Upper lobe of left lung (tissue), 6 donors: ENCODE measurements around the gene OR11H7. TPM values are rescaled to one million over a fixed set of nuclear protein-coding genes. Genes with fewer than 3 reads are reported as not detected.
"Not testable (repeated sequence)": the region's sequence is repeated elsewhere in the genome, so short reads cannot be mapped to it uniquely, and the experiment has no call there.

Source experiments
- ATAC-seq, 2 donors: fragments of 200-7000 bp; cut with Tn5 transposase; one replicate each; pipeline ENCODE4 v1.9.1; 2022; ENCODE audit warnings: mild to moderate bottlenecking in 2 of 2, moderate library complexity in 2 of 2; ENCODE audit not compliant: low FRiP score in 2 of 2
- DNase-seq, 2 donors: peaks; one replicate each; pipeline ENCODE4 v3.0.0-alpha.2; 2019 to 2020
- H3K27ac ChIP-seq, 4 donors: fragments of 200-600 bp; sonication (generic); one replicate each; pipeline ENCODE4 v1.5.1; 2016 to 2019
- H3K27me3 ChIP-seq, 4 donors: fragments of 200-600 bp; sonication (generic); one replicate each; pipeline ENCODE4 v1.5.1; 2017 to 2019
- H3K36me3 ChIP-seq, 4 donors: fragments of 200-600 bp; sonication (generic); one replicate each; pipeline ENCODE4 v1.5.1; 2016 to 2019
- H3K4me1 ChIP-seq, 4 donors: fragments of 200-600 bp; sonication (generic); one replicate each; pipeline ENCODE4 v1.5.1; 2018 to 2019
- H3K4me3 ChIP-seq, 4 donors: fragments of 200-600 bp; sonication (generic); one replicate each; pipeline ENCODE4 v1.5.1; 2017 to 2019; ENCODE audit warnings: mild to moderate bottlenecking in 2 of 4, moderate library complexity in 1 of 4
- H3K9me3 ChIP-seq, 4 donors: fragments of 200-600 bp; sonication (generic); one replicate each; pipeline ENCODE4 v1.5.1; 2018 to 2019
- CTCF ChIP-seq, 6 experiments: fragments of 450-650 bp in 4 of 6; fragments of 200-600 bp in 2 of 6; sonication (generic) in 2 of 6; IDR thresholded peaks; one replicate each; pipeline ENCODE4 v1.5.1; 2016 to 2019; ENCODE audit warnings: antibody characterized with exemption in 6 of 6
- EP300 ChIP-seq, 4 donors: sonication (generic); formaldehyde crosslinking; IDR thresholded peaks; one replicate each; pipeline ENCODE4 v1.5.1; 2017; ENCODE audit warnings: antibody characterized with exemption in 4 of 4, control low read depth in 2 of 4
- POLR2A ChIP-seq, 4 donors: fragments of 450-650 bp; IDR thresholded peaks; one replicate each; pipeline ENCODE4 v1.5.1; 2016 to 2017; ENCODE audit warnings: antibody characterized with exemption in 4 of 4, mild to moderate bottlenecking in 2 of 4
- POLR2AphosphoS5 ChIP-seq, 2 donors: sonication (generic); formaldehyde crosslinking; IDR thresholded peaks; one replicate each; pipeline ENCODE4 v1.5.1; 2017; ENCODE audit warnings: antibody characterized with exemption in 2 of 2
- WGBS, 2 donors: methylation state at CpG; one replicate each; pipeline ENCODE4 v1.1.5; 2017 to 2018; 5-methylcytosine and 5-hydroxymethylcytosine counted together
- total RNA-seq, 6 donors: library from RNA; depleted of rRNA in 4 of 6; stranded (reverse); fragments of >200 nt in 4 of 6; gene quantifications; one replicate each; pipeline versions ENCODE4 v1.1.0 to v1.2.1, GENCODE V29; 2016 to 2021
- donor health status: DM: no; HTN: no; CAD: no; lungs with moderate emphysema.
- donor health status: DM: no; HTN: yes; CAD: no; lungs with severe emphysema.

OR11H7 gene
- total RNA-seq, 6 donors from 2014 or later: not detected

- no peaks in the 10 kb centered on the region for H3K9me3 ChIP-seq
- H3K27ac ChIP-seq: no peak overlapping the region
- ATAC-seq: peak; percentile 34 to 67
- no peak overlapping the region for H3K4me3 ChIP-seq
- no peaks in the 10 kb centered on the region for H3K36me3 ChIP-seq
- no peaks in the 10 kb centered on the region for H3K4me1 ChIP-seq
- no peak for TF ChIP-seq CTCF (IDR thresholded peaks at IDR 0.05)
- TF ChIP-seq EP300 (IDR thresholded peaks at IDR 0.05): no peak
- no peak for TF ChIP-seq POLR2AphosphoS5 (IDR thresholded peaks at IDR 0.05)
- no peak for TF ChIP-seq POLR2A (IDR thresholded peaks at IDR 0.05)
- WGBS, 2 donors: 73 to 87% methylated on average over 5 to 6 of the region's 6 CpGs
- H3K27me3 ChIP-seq: no peaks in the 10 kb centered on the region
- no peak for DNase-seq
These were observed 31.3 kb upstream of the OR11H7 start for GRCh38 chr14:20197459-20197858.

GRCh38 chr14:20198991-20199390 is 29.8 kb upstream of the OR11H7 start:
- H3K27me3 ChIP-seq: no peaks in the 10 kb centered on the region

GRCh38 chr14:20204721-20205120 is 24.1 kb upstream of the OR11H7 start:
- DNase-seq (no peak), ATAC-seq (no peak)
- H3K27me3 ChIP-seq: no peaks in the 10 kb centered on the region
- no peaks in the 10 kb centered on the region for H3K4me1 ChIP-seq
- 40 to 50% methylated on average over 3 of the region's 3 CpGs for WGBS, 2 donors
- H3K4me3 ChIP-seq: no peak overlapping the region
- no peaks in the 10 kb centered on the region for H3K9me3 ChIP-seq
- TF ChIP-seq EP300 (IDR thresholded peaks at IDR 0.05) (no peak), POLR2A (IDR thresholded peaks at IDR 0.05) (no peak), POLR2AphosphoS5 (IDR thresholded peaks at IDR 0.05) (no peak), CTCF (IDR thresholded peaks at IDR 0.05) (no peak)
- H3K36me3 ChIP-seq: no peaks in the 10 kb centered on the region
- H3K27ac ChIP-seq: no peak overlapping the region

More at GRCh38 chr14:20198991-20199390, 29.8 kb upstream of the OR11H7 start:
- no peak for TF ChIP-seq CTCF (IDR thresholded peaks at IDR 0.05)
- TF ChIP-seq POLR2AphosphoS5 (IDR thresholded peaks at IDR 0.05): no peak
- TF ChIP-seq EP300 (IDR thresholded peaks at IDR 0.05): no peak
- no peak for TF ChIP-seq POLR2A (IDR thresholded peaks at IDR 0.05)
- DNase-seq (no peak), ATAC-seq (no peak)
- H3K4me1 ChIP-seq: no peaks in the 10 kb centered on the region
- WGBS, 2 donors: 62 to 65% methylated on average over 5 of the region's 5 CpGs
- H3K4me3 ChIP-seq: no peak overlapping the region
- H3K36me3 ChIP-seq: no peaks in the 10 kb centered on the region
- no peaks in the 10 kb centered on the region for H3K9me3 ChIP-seq
- no peak overlapping the region for H3K27ac ChIP-seq

GRCh38 chr14:20209595-20209994 is 19.2 kb upstream of the OR11H7 start:
- no peaks in the 10 kb centered on the region for H3K36me3 ChIP-seq
- no peak overlapping the region for H3K27ac ChIP-seq
- no peaks in the 10 kb centered on the region for H3K9me3 ChIP-seq
- no peak for TF ChIP-seq CTCF (IDR thresholded peaks at IDR 0.05)
- no peak for TF ChIP-seq POLR2AphosphoS5 (IDR thresholded peaks at IDR 0.05)
- TF ChIP-seq POLR2A (IDR thresholded peaks at IDR 0.05): no peak
- TF ChIP-seq EP300 (IDR thresholded peaks at IDR 0.05): no peak
- ATAC-seq (no peak), DNase-seq (no peak)
- H3K4me1 ChIP-seq: no peaks in the 10 kb centered on the region
- no peaks in the 10 kb centered on the region for H3K27me3 ChIP-seq
- 85 to 100% methylated on average over 2 of the region's 2 CpGs for WGBS, 2 donors
- H3K4me3 ChIP-seq: no peak overlapping the region

- not testable (repeated sequence) for H3K4me1 ChIP-seq, H3K27ac ChIP-seq, ATAC-seq, H3K4me3 ChIP-seq, H3K9me3 ChIP-seq, H3K27me3 ChIP-seq, H3K36me3 ChIP-seq
- DNase-seq: peak in 1 of 2 donors; percentile 56
- WGBS, 2 donors: 88% methylated on average over 14 of the region's 28 CpGs; no CpG with 5 or more reads in 1 of the 2 donors
These were observed 16.4 kb upstream of the OR11H7 start for GRCh38 chr14:20212406-20212805.
